A673 (cell line): ENCODE results near the gene NFATC3.

ENCODE experiments used
- EZH2 ChIP-seq: fragments of 200-600 bp; sonication (generic); IDR thresholded peaks from 2 replicates; pipeline ENCODE4 v1.6.1; 2017; ENCODE audit warnings: borderline replicate concordance, low read depth, mild to moderate bottlenecking, mixed read lengths, antibody characterized with exemption, low read length; ENCODE audit not compliant: poor library complexity, severe bottlenecking
- TF ChIP-seq, protein P1 (sequence below): fragments of 300-800, 200-600 bp; sonication (generic); conservative IDR thresholded peaks from 2 replicates; pipeline ENCODE4 v1.5.1; 2017; ENCODE audit warnings: low read depth, mild to moderate bottlenecking, antibody characterized with exemption, low read length, moderate library complexity, mixed read lengths

DNA sequence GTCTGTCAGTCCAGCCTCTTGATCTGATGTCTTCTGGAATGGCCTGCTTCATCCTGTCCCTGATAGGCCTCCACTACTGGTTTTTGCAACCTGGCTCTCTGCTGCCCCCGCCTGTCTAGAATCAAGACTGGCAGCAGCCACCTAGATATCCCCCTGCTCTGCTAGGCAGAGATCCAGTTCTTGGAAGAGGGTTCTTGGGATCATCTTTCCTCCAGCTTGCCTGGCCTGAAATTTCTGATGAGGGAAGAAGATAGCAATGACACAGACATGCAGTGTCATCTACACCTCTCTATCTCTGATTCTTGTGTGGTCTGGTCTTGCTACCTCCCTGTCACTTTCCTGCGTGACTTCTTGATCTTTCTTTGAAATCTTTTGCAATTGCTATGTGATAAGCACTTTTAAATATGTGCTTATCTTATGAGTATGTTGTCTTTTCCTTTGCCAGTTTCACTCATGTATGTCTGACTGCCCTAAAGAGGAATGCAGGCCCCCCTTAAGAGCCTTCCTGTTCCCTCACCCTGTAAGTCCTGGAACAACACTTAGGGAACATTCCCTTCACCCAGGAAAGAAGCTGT lies 20.3 kb upstream of the NFATC3 start:
- TF ChIP-seq, protein P1, sequence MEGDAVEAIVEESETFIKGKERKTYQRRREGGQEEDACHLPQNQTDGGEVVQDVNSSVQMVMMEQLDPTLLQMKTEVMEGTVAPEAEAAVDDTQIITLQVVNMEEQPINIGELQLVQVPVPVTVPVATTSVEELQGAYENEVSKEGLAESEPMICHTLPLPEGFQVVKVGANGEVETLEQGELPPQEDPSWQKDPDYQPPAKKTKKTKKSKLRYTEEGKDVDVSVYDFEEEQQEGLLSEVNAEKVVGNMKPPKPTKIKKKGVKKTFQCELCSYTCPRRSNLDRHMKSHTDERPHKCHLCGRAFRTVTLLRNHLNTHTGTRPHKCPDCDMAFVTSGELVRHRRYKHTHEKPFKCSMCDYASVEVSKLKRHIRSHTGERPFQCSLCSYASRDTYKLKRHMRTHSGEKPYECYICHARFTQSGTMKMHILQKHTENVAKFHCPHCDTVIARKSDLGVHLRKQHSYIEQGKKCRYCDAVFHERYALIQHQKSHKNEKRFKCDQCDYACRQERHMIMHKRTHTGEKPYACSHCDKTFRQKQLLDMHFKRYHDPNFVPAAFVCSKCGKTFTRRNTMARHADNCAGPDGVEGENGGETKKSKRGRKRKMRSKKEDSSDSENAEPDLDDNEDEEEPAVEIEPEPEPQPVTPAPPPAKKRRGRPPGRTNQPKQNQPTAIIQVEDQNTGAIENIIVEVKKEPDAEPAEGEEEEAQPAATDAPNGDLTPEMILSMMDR = peak; percentile 87
- no peak for TF ChIP-seq EZH2
